Glutamatergic neuron (in vitro differentiated cells): ENCODE data around the gene CCDC85A. TPM values are rescaled to one million over a fixed set of nuclear protein-coding genes. Genes with fewer than 3 reads are reported as not detected.

Source experiments
- DNase-seq: peaks from one replicate; pipeline ENCODE4 v3.0.0; 2022
- H3K27ac Mint-ChIP-seq: one replicate; pipeline ENCODE4 v1.8.0; 2020; ENCODE audit warnings: mild to moderate bottlenecking, mixed read lengths, inconsistent platforms; ENCODE audit not compliant: unreplicated experiment
- H3K27me3 Mint-ChIP-seq: one replicate; pipeline ENCODE4 v1.8.0; 2020; ENCODE audit warnings: mild to moderate bottlenecking, moderate library complexity, mixed read lengths, inconsistent platforms; ENCODE audit not compliant: unreplicated experiment
- H3K36me3 Mint-ChIP-seq: one replicate; pipeline ENCODE4 v1.8.0; 2020; ENCODE audit warnings: mild to moderate bottlenecking, mixed read lengths, inconsistent platforms; ENCODE audit not compliant: unreplicated experiment
- H3K4me1 Mint-ChIP-seq: one replicate; pipeline ENCODE4 v1.8.0; 2020; ENCODE audit warnings: mild to moderate bottlenecking, low read depth, mixed read lengths, inconsistent platforms; ENCODE audit not compliant: unreplicated experiment
- H3K4me3 Mint-ChIP-seq: one replicate; pipeline ENCODE4 v1.8.0; 2020; ENCODE audit warnings: mild to moderate bottlenecking, mixed read lengths, inconsistent platforms; ENCODE audit not compliant: unreplicated experiment
- H3K9me3 Mint-ChIP-seq: one replicate; pipeline ENCODE4 v1.8.0; 2020; ENCODE audit warnings: mild to moderate bottlenecking, moderate library complexity, mixed read lengths, inconsistent platforms; ENCODE audit not compliant: unreplicated experiment
- total RNA-seq: library from RNA; stranded (reverse); fragmentation: NEBNext Ultra II Directional; extraction: Animal tissue kit (Norgen Biotek cat#: 25700); gene quantifications from one replicate; pipeline ENCODE4 v1.2.1, GENCODE V29; 2021; ENCODE audit not compliant: unreplicated experiment
- TF ChIP-seq, protein P1 (sequence below): fragments of 200-600 bp; sonication (generic); IDR thresholded peaks from one replicate; pipeline ENCODE4 v1.5.0; 2021; ENCODE audit not compliant: partially characterized antibody, unreplicated experiment

Gene CCDC85A
- total RNA-seq, 1 donor from 2014 or later, result 12.1 TPM

DNA sequence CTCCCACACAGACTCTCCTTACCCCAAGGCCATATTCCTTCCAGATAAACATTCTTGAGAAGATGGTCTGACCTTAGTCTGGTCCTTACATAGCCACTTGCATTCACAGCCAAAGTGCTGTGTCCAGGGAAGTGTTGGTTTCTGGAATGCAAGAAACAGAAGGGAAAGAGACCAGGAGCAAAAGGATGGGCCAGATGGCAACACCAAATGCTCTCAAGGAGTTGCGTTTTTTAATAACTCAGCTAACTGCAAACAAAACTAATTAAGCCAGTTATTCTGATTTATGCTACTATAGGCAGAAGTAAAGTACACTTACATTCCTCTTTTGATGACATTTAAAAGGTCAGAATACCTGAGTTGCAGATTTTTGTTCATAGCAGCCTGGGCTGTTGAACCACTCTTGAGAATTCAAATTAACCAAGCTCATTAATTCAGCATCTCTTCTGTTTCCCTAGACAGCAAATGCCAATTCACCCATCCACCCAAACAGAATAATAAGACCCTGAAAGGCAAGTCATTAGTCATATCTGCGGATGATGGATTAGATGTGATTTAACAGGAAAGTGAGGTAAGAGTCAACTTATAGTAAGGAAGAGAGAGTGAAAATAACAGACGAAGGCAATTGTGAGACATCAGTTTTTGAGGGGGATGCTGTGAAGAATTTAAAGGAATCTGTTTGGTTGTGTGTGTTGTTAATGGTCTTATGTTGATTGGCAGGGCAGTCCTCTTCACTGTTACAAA lies 18.8 kb downstream of the CCDC85A start:
- no peaks in the 10 kb centered on the region for H3K27me3 Mint-ChIP-seq
- H3K4me1 Mint-ChIP-seq, result peaks cover 59% of the 10 kb centered on the region
- H3K9me3 Mint-ChIP-seq, result peaks cover 2% of the 10 kb centered on the region
- H3K36me3 Mint-ChIP-seq, result peaks cover 6% of the 10 kb centered on the region
- DNase-seq, result no peak
- H3K4me3 Mint-ChIP-seq, result peak overlapping the region; percentile 48
- TF ChIP-seq, protein P1, sequence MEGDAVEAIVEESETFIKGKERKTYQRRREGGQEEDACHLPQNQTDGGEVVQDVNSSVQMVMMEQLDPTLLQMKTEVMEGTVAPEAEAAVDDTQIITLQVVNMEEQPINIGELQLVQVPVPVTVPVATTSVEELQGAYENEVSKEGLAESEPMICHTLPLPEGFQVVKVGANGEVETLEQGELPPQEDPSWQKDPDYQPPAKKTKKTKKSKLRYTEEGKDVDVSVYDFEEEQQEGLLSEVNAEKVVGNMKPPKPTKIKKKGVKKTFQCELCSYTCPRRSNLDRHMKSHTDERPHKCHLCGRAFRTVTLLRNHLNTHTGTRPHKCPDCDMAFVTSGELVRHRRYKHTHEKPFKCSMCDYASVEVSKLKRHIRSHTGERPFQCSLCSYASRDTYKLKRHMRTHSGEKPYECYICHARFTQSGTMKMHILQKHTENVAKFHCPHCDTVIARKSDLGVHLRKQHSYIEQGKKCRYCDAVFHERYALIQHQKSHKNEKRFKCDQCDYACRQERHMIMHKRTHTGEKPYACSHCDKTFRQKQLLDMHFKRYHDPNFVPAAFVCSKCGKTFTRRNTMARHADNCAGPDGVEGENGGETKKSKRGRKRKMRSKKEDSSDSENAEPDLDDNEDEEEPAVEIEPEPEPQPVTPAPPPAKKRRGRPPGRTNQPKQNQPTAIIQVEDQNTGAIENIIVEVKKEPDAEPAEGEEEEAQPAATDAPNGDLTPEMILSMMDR, result no peak
- peak overlapping the region; percentile 76 for H3K27ac Mint-ChIP-seq

DNA sequence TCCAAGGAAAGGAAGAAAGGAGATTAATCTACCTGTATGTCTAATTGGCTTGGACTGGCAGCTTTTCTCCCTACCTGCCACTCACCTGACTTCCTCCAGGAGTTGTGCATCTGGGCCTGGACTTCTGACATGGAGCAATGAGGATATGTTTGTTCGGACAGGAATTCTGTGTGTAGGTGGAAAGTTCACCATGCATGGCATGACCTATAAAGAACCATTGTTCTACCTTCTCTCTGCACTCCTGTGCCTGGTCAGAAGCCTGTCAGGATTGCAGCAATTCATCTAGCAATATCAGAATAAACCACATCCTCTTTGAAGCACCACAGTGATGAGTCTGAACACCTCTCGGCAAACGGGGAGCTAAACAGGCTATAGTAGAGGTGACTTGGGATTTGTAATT lies 20.8 kb downstream of the CCDC85A start:
- peaks cover 51% of the 10 kb centered on the region for H3K4me1 Mint-ChIP-seq
- peaks cover 2% of the 10 kb centered on the region for H3K9me3 Mint-ChIP-seq
- H3K4me3 Mint-ChIP-seq, result peak overlapping the region; percentile 31
- no peak for DNase-seq
- TF ChIP-seq, protein P1, result no peak
- peaks cover 6% of the 10 kb centered on the region for H3K36me3 Mint-ChIP-seq
- no peak overlapping the region for H3K27ac Mint-ChIP-seq
- H3K27me3 Mint-ChIP-seq, result no peaks in the 10 kb centered on the region

DNA sequence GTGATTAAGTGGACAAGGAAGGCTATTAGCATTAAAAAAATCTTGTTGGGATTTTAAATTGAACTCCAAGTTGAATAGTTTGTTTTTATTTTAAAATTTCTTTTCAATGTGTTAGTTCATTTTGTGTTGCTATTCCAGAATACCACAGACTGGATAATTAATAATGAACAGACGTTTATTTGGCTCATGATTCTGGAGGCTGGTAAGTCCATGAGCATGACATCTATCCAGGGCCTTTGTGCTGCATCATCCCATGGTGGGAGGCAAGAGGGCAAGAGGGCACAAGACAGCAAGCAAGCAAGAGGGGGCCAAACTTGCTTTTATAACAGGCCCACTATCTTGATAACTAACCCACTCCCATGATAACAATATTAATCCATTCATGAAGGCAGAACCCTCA lies 22.5 kb downstream of the CCDC85A start:
- Mint-ChIP-seq H3K27ac (no peak overlapping the region), H3K9me3 (peaks cover 2% of the 10 kb centered on the region), H3K4me1 (peaks cover 41% of the 10 kb centered on the region), H3K36me3 (peaks cover 6% of the 10 kb centered on the region), H3K27me3 (no peaks in the 10 kb centered on the region), H3K4me3 (no peak overlapping the region)
- TF ChIP-seq, protein P1, result no peak
- no peak for DNase-seq

DNA sequence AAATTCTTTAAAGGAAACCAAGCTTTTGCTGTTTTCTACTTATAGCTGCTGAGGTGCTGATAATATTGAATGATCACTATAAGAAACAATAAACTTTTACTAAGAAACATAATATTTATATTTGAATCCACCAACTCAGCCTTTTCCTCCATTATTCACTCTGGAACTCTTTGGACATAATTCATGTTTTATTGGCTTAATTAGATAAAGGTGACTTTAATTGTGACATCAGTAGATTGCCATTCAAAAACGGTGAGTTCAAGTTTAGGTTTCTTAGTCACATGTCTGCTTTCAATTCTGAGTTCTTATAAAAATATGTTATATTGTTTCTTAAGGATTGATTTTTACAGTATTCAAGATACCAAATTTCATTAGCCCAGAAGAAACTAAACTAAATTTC lies 24.0 kb downstream of the CCDC85A start:
- Mint-ChIP-seq H3K27me3 (no peaks in the 10 kb centered on the region), H3K9me3 (peaks cover 2% of the 10 kb centered on the region), H3K4me3 (no peak overlapping the region), H3K27ac (peak overlapping the region; percentile 63), H3K36me3 (peaks cover 6% of the 10 kb centered on the region), H3K4me1 (peaks cover 27% of the 10 kb centered on the region)
- TF ChIP-seq, protein P1, result no peak
- no peak for DNase-seq

DNA sequence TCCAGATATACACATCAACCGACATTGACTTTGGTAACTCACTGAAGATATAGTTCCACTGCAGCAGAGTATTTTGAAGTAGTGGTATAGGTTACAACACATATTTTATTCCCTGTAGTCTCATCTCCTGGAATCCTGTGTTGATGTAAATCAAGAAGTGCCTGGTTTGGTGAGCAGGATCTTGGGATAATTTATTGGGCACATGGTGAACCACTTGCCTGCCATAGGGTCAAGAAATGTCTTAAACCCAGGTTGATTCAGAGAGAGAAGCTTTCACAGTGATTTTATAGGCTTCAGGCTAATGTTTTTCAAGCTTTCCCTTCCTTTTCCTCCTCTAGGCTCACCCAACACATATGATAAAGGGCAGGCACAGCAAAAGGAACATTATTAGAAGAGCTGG lies 24.6 kb downstream of the CCDC85A start:
- peaks cover 6% of the 10 kb centered on the region for H3K36me3 Mint-ChIP-seq
- DNase-seq, result no peak
- peaks cover 2% of the 10 kb centered on the region for H3K9me3 Mint-ChIP-seq
- no peak overlapping the region for H3K4me3 Mint-ChIP-seq
- TF ChIP-seq, protein P1, result no peak
- peaks cover 22% of the 10 kb centered on the region for H3K4me1 Mint-ChIP-seq
- H3K27me3 Mint-ChIP-seq, result no peaks in the 10 kb centered on the region
- no peak overlapping the region for H3K27ac Mint-ChIP-seq
